ENCODE measurements around the gene TBCD.

TBCD gene

GRCh38 chr17:82737967-82738877, 13.6 kb upstream of the TBCD start:
- Histone ChIP-seq H2AFZ (ENCODE audit: low read length) (no peak overlapping the region), H2BK12ac (ENCODE audit: low read length) (no peak overlapping the region), H3K23ac (ENCODE audit: low read depth, low read length, poor library complexity) (peak overlapping the region; percentile 43), H2BK120ac (ENCODE audit: low read depth, low read length) (no peak overlapping the region), H2AK5ac (ENCODE audit: low read depth, low read length) (peak overlapping the region; percentile 37), H3K4me2 (ENCODE audit: insufficient read depth, low read length, poor library complexity, severe bottlenecking) (no peak overlapping the region), H4K8ac (ENCODE audit: low read depth, low read length) (no peak overlapping the region), H2BK5ac (ENCODE audit: low read length) (peak overlapping the region; percentile 82), H3K9me3 (replicated peaks in 1 of 2; ENCODE audit: control insufficient read depth in 2 of 2, insufficient read depth in 1 of 2, low read depth in 1 of 2, low read length in 2 of 2) (peaks cover 23 to 31% of the 10 kb centered on the region in 2 donors), H3K79me1 (ENCODE audit: low read depth, low read length) (peaks cover 5% of the 10 kb centered on the region), H3K9ac (ENCODE audit: low read depth, low read length, poor library complexity) (no peak overlapping the region), H3K27me3 (ENCODE audit: control insufficient read depth in 3 of 3, insufficient read depth in 3 of 3, low read depth in 1 of 3, low read length in 3 of 3) (no peaks in the 10 kb centered on the region), H3K4ac (ENCODE audit: low read length) (no peak overlapping the region), H4K91ac (ENCODE audit: low read depth, low read length, poor library complexity) (no peak overlapping the region), H3K4me1 (ENCODE audit: control insufficient read depth in 2 of 2, insufficient read depth in 1 of 2, low read depth in 1 of 2, low read length in 2 of 2) (peaks cover 0 to 2% of the 10 kb centered on the region in 2 donors), H3K36me3 (replicated peaks in 1 of 2; ENCODE audit: control insufficient read depth in 2 of 2, insufficient read depth in 2 of 2, low read length in 2 of 2) (peaks cover 29 to 57% of the 10 kb centered on the region in 2 donors), H3K27ac (replicated peaks; ENCODE audit: low read length) (no peak overlapping the region), H3K18ac (ENCODE audit: low read length) (no peak overlapping the region), H2BK15ac (ENCODE audit: low read length) (no peak overlapping the region), H3K4me3 (ENCODE audit: low read length in 2 of 2) (no peak overlapping the region), H3K14ac (ENCODE audit: low read length) (no peak overlapping the region)
- DNase-seq (ENCODE audit: low spot score), result no peak
- no CpG with 5 or more reads among the region's 26 CpGs for WGBS, 2 donors (ENCODE audit: extremely low coverage in 2 of 2, insufficient read length in 2 of 2, insufficient replicate concordance in 1 of 2)

GRCh38 chr17:82740906-82741759, 10.7 kb upstream of the TBCD start:
- peaks cover 5% of the 10 kb centered on the region for H3K79me1 ChIP-seq (ENCODE audit: low read depth, low read length)
- H2BK120ac ChIP-seq (ENCODE audit: low read depth, low read length), result no peak overlapping the region
- no peak overlapping the region for H2BK5ac ChIP-seq (ENCODE audit: low read length)
- H3K4me2 ChIP-seq (ENCODE audit: insufficient read depth, low read length, poor library complexity, severe bottlenecking), result no peak overlapping the region
- WGBS, 2 donors (ENCODE audit: extremely low coverage in 2 of 2, insufficient read length in 2 of 2, insufficient replicate concordance in 1 of 2), result no CpG with 5 or more reads among the region's 10 CpGs
- H3K18ac ChIP-seq (ENCODE audit: low read length), result no peak overlapping the region
- H2AK5ac ChIP-seq (ENCODE audit: low read depth, low read length), result no peak overlapping the region
- no peak overlapping the region for H3K14ac ChIP-seq (ENCODE audit: low read length)
- no peak overlapping the region for H3K27ac ChIP-seq (replicated peaks; ENCODE audit: low read length)
- peaks cover 19 to 32% of the 10 kb centered on the region in 2 donors for H3K9me3 ChIP-seq (replicated peaks in 1 of 2; ENCODE audit: control insufficient read depth in 2 of 2, insufficient read depth in 1 of 2, low read depth in 1 of 2, low read length in 2 of 2)
- H3K36me3 ChIP-seq (replicated peaks in 1 of 2; ENCODE audit: control insufficient read depth in 2 of 2, insufficient read depth in 2 of 2, low read length in 2 of 2), result peaks cover 31 to 54% of the 10 kb centered on the region in 2 donors
- no peak overlapping the region for H2BK12ac ChIP-seq (ENCODE audit: low read length)
- no peaks in the 10 kb centered on the region for H3K4me1 ChIP-seq (ENCODE audit: control insufficient read depth in 2 of 2, insufficient read depth in 1 of 2, low read depth in 1 of 2, low read length in 2 of 2)
- no peak overlapping the region for H3K9ac ChIP-seq (ENCODE audit: low read depth, low read length, poor library complexity)
- H4K91ac ChIP-seq (ENCODE audit: low read depth, low read length, poor library complexity), result no peak overlapping the region
- H3K27me3 ChIP-seq (ENCODE audit: control insufficient read depth in 3 of 3, insufficient read depth in 3 of 3, low read depth in 1 of 3, low read length in 3 of 3), result no peaks in the 10 kb centered on the region
- H3K23ac ChIP-seq (ENCODE audit: low read depth, low read length, poor library complexity), result no peak overlapping the region
- H2BK15ac ChIP-seq (ENCODE audit: low read length), result no peak overlapping the region
- no peak for DNase-seq (ENCODE audit: low spot score)
- H4K8ac ChIP-seq (ENCODE audit: low read depth, low read length), result no peak overlapping the region
- H3K4ac ChIP-seq (ENCODE audit: low read length), result no peak overlapping the region
- no peak overlapping the region for H2AFZ ChIP-seq (ENCODE audit: low read length)
- no peak overlapping the region for H3K4me3 ChIP-seq (ENCODE audit: low read length in 2 of 2)

- Histone ChIP-seq H2AK5ac (ENCODE audit: low read depth, low read length) (no peak overlapping the region), H2AFZ (ENCODE audit: low read length) (no peak overlapping the region), H3K9me3 (replicated peaks in 1 of 2; ENCODE audit: control insufficient read depth in 2 of 2, insufficient read depth in 1 of 2, low read depth in 1 of 2, low read length in 2 of 2) (peaks cover 19 to 34% of the 10 kb centered on the region in 2 donors), H3K18ac (ENCODE audit: low read length) (peak overlapping the region; percentile 18), H3K4me1 (ENCODE audit: control insufficient read depth in 2 of 2, insufficient read depth in 1 of 2, low read depth in 1 of 2, low read length in 2 of 2) (no peaks in the 10 kb centered on the region), H3K4ac (ENCODE audit: low read length) (no peak overlapping the region), H2BK12ac (ENCODE audit: low read length) (no peak overlapping the region), H4K8ac (ENCODE audit: low read depth, low read length) (no peak overlapping the region), H3K79me1 (ENCODE audit: low read depth, low read length) (no peaks in the 10 kb centered on the region), H3K14ac (ENCODE audit: low read length) (no peak overlapping the region), H3K27ac (replicated peaks; ENCODE audit: low read length) (no peak overlapping the region), H3K36me3 (replicated peaks in 1 of 2; ENCODE audit: control insufficient read depth in 2 of 2, insufficient read depth in 2 of 2, low read length in 2 of 2) (peaks cover 30 to 47% of the 10 kb centered on the region in 2 donors), H3K4me3 (ENCODE audit: low read length in 2 of 2) (no peak overlapping the region), H4K91ac (ENCODE audit: low read depth, low read length, poor library complexity) (no peak overlapping the region), H2BK120ac (ENCODE audit: low read depth, low read length) (no peak overlapping the region), H3K4me2 (ENCODE audit: insufficient read depth, low read length, poor library complexity, severe bottlenecking) (no peak overlapping the region), H3K23ac (ENCODE audit: low read depth, low read length, poor library complexity) (peak overlapping the region; percentile 68), H2BK15ac (ENCODE audit: low read length) (no peak overlapping the region), H2BK5ac (ENCODE audit: low read length) (no peak overlapping the region), H3K27me3 (ENCODE audit: control insufficient read depth in 3 of 3, insufficient read depth in 3 of 3, low read depth in 1 of 3, low read length in 3 of 3) (no peaks in the 10 kb centered on the region), H3K9ac (ENCODE audit: low read depth, low read length, poor library complexity) (no peak overlapping the region)
- no peak for DNase-seq (ENCODE audit: low spot score)
- WGBS, 2 donors (ENCODE audit: extremely low coverage in 2 of 2, insufficient read length in 2 of 2, insufficient replicate concordance in 1 of 2), result no CpG with 5 or more reads among the region's 16 CpGs
Measured at GRCh38 chr17:82743344-82744219, 8.3 kb upstream of the TBCD start.
